HUES48 (cell line): Measurements from ENCODE around the gene RHOG.
A peak's percentile ranks its signal among the peaks of the same experiment; 100 is the strongest.

Experiments
- H3K27ac ChIP-seq: one replicate; pipeline ENCODE4 v1.7.0; 2013; ENCODE audit warnings: low read depth, low read length, inconsistent platforms
- H3K27me3 ChIP-seq: 2 replicates; pipeline ENCODE4 v1.6.1; 2013; ENCODE audit warnings: mild to moderate bottlenecking, low read length; ENCODE audit not compliant: control insufficient read depth, insufficient read depth
- H3K36me3 ChIP-seq: 2 replicates; pipeline ENCODE4 v1.6.1; 2013; ENCODE audit warnings: low read length; ENCODE audit not compliant: control insufficient read depth, insufficient read depth
- H3K4me1 ChIP-seq: 2 replicates; pipeline ENCODE4 v1.6.1; 2013; ENCODE audit warnings: mild to moderate bottlenecking, low read length; ENCODE audit not compliant: control insufficient read depth, insufficient read depth
- H3K4me3 ChIP-seq: 2 replicates; pipeline ENCODE4 v1.5.1; 2013; ENCODE audit warnings: mild to moderate bottlenecking, low read depth, low read length
- H3K9ac ChIP-seq: 2 replicates; pipeline ENCODE4 v1.6.1; 2013; ENCODE audit warnings: mild to moderate bottlenecking, low read depth, low read length, moderate library complexity
- H3K9me3 ChIP-seq: 2 replicates; pipeline ENCODE4 v1.6.1; 2013; ENCODE audit warnings: low read length; ENCODE audit not compliant: control insufficient read depth, insufficient read depth

The RHOG gene

GRCh38 chr11:3840870-3841425 is at the start of gene RHOG:
TSS of gene RHOG (minus strand) at chr11:3840959. CDS start at chr11:3828138, 12,821 bp downstream.
- H3K36me3 ChIP-seq = no peaks in the 10 kb centered on the region
- H3K9me3 ChIP-seq = no peaks in the 10 kb centered on the region
- peak within 1 kb of the TSS; percentile 88 for H3K4me3 ChIP-seq
- peak within 1 kb of the TSS; percentile 69 for H3K27ac ChIP-seq
- no peaks in the 10 kb centered on the region for H3K27me3 ChIP-seq
- H3K4me1 ChIP-seq = peaks cover 17% of the 10 kb centered on the region
- peak within 1 kb of the TSS; percentile 13; the same call in 1 of the 2 replicates for H3K9ac ChIP-seq

DNA sequence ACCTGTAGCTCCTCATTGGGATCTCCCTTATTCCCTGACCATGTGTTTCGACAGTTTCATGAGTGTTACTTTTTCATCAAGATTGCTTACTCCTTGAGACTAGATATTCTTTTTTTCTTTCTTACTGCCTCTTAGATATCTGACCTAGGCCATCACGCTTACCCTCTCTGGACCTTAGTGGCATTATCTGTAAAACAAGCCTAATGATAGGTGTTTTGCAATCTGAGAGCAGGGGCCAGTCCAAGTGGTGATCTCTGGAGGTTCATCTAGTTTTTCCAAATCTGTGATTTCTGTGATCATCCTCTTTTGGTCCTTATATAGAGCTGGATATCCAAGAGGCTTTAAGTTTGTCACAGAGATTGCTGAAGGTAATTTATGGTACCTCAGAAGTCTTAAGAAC is 49.3 kb upstream of the RHOG start:
- Histone ChIP-seq H3K4me3 (no peak overlapping the region), H3K27me3 (no peaks in the 10 kb centered on the region), H3K36me3 (no peaks in the 10 kb centered on the region), H3K9me3 (no peaks in the 10 kb centered on the region), H3K27ac (no peak overlapping the region), H3K9ac (no peak overlapping the region), H3K4me1 (no peaks in the 10 kb centered on the region)

DNA sequence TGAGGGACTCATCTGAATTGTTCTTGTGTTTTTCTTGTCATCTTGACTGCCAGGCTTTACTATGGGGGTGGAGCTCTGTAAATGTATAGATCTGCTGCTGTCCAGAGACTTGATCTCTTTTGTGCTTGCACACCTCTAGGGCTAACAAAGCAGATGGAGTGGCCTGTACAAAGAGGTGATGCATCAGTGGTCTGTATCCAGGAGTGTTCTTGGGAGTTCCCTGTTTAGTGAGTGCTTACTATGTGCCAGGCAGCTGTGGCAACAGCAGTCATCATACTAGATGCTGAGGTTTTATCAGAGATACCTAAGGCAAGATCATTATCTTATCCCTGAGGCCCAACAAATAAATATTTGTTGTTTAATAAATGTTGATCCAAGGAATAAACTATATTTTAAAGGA is 48.1 kb upstream of the RHOG start:
- Histone ChIP-seq H3K4me1 (no peaks in the 10 kb centered on the region), H3K4me3 (no peak overlapping the region), H3K9ac (no peak overlapping the region), H3K27ac (no peak overlapping the region), H3K27me3 (no peaks in the 10 kb centered on the region), H3K36me3 (no peaks in the 10 kb centered on the region), H3K9me3 (no peaks in the 10 kb centered on the region)

DNA sequence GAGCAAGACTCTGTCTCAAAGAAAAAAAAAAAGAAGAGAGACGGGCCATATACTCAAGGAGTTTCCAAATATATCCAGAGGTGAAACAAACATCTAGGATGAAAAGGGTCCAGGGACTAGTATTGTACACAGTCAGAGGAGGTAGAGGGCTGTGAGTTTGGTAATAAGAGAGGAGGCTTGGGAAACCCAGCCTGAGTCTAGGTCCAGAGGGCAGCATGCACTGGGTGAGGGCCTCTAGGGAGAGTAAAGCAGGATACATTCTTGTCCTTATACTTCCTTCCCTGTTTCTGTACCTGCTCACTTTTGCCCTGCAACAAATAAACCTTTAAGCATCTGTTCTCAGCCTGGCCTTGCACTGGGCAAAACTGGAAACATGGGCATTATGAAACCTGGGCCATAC is 46.2 kb upstream of the RHOG start:
- no peak overlapping the region for H3K27ac ChIP-seq
- H3K36me3 ChIP-seq = no peaks in the 10 kb centered on the region
- H3K4me3 ChIP-seq = no peak overlapping the region
- H3K9ac ChIP-seq = no peak overlapping the region
- no peaks in the 10 kb centered on the region for H3K9me3 ChIP-seq
- no peaks in the 10 kb centered on the region for H3K4me1 ChIP-seq
- no peaks in the 10 kb centered on the region for H3K27me3 ChIP-seq

DNA sequence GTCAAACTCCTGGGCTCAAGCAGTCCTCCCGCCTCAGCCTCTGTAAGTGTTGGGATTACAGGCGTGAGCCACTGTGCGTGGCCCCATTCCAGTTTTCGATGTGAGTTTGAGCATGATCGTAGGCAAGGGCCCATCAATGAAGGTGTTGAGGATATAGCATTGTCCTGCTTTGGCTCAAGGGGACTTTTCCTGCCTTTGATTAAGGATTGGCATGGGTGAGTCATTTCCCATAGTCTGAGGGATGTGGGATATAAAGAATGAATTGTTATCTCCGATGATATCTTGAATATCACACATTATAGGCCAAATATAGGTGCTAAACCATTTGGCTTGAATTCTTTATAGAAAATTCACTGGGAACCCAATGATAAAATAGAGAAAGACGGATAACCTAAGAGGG is 45.1 kb upstream of the RHOG start:
- Histone ChIP-seq H3K4me3 (no peak overlapping the region), H3K9ac (no peak overlapping the region), H3K9me3 (no peaks in the 10 kb centered on the region), H3K27me3 (no peaks in the 10 kb centered on the region), H3K36me3 (no peaks in the 10 kb centered on the region), H3K4me1 (no peaks in the 10 kb centered on the region), H3K27ac (no peak overlapping the region)

DNA sequence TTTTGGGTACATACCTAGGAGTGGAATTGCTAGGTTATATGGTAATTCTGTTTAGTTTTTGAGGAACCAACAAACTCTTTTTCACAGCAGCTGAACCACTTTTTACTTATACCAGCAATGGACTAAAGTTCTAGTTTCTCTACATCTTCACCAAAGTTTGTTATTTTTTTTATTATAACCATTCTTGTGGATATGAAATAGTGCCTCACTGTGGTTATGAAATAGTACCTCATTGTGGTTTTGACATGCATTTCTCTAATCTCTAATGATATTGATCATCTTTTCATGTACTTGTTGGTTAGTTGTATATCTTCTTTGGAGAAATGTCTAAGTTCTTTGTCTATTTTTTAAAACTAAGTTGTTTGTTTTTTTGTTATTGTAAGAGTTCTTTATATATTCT is 41.9 kb upstream of the RHOG start:
- H3K9me3 ChIP-seq = no peaks in the 10 kb centered on the region
- H3K27me3 ChIP-seq = no peaks in the 10 kb centered on the region
- peaks cover 2% of the 10 kb centered on the region; the same call in 1 of the 2 replicates for H3K4me1 ChIP-seq
- H3K36me3 ChIP-seq = no peaks in the 10 kb centered on the region
- no peak overlapping the region for H3K9ac ChIP-seq
- no peak overlapping the region for H3K4me3 ChIP-seq
- H3K27ac ChIP-seq = no peak overlapping the region

- Histone ChIP-seq H3K4me1 (peaks cover 7% of the 10 kb centered on the region), H3K9ac (no peak overlapping the region), H3K36me3 (no peaks in the 10 kb centered on the region), H3K4me3 (no peak overlapping the region), H3K9me3 (no peaks in the 10 kb centered on the region), H3K27ac (no peak overlapping the region), H3K27me3 (no peaks in the 10 kb centered on the region)
These were observed 40.0 kb upstream of the RHOG start for GRCh38 chr11:3880724-3881123.

DNA sequence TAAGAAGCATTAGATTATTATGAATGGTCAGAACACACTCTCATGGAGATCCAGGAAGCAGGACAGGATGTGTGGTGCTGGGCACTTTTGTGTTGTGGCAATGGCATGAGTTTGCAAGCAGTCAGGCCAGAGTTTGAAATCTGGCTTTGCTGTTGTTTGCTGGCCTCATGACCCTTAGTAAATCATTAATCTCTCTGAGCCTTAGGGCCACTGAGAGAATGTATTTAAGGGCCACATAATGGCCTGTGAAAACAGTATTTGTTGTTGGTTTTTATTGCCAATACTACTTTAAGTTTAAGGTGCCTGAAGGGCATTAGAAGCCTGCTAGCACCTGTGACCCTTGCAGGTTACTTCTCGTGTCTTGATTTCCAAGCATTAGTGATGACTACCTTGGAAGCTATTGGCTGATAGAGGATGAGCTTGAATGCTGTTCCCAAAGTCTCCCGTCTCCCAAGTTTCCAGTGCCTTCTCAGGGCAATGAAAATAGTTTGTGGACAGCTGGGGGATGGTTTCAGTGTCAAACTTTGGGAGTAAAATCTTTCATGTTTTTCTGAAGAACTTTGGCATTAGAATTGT is 39.3 kb upstream of the RHOG start:
- H3K36me3 ChIP-seq = no peaks in the 10 kb centered on the region
- H3K27me3 ChIP-seq = no peaks in the 10 kb centered on the region
- H3K4me3 ChIP-seq = no peak overlapping the region
- no peak overlapping the region for H3K27ac ChIP-seq
- H3K4me1 ChIP-seq = peaks cover 7% of the 10 kb centered on the region
- no peak overlapping the region for H3K9ac ChIP-seq
- H3K9me3 ChIP-seq = no peaks in the 10 kb centered on the region

DNA sequence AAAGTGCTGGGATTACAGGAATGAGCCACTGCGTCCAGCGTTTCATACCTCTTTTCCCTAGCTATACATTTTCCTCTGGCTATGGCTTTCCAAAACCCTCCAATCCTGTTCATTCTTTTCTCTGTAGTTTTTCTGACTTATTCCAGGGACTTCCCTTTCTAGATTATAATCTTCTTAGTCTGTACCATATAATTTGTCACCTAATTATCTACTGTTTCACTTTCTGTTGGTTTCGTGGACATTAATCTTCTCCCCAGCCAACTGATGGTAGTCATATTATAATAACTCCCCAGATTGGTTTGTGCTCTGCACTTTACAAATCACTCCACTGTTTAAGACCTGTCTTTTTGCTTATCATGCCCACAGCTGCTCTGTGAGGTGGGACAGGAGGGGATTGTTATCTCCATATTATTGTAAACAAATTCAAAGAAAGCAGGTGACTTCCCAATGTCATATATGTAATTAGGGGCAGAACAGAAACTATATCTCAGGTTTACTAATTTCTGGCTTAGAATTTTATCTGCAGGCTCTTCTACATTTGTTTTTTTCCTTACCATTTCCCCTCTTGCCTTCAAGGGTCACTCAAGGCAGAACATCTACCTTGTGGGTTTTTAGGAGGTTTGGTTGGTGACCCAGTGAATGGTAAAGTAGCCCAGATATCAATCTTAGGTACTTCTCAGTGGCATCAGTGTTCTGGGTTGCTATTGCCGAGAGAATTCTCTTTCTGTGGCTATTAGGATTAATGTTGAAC is 38.6 kb upstream of the RHOG start:
- no peak overlapping the region for H3K4me3 ChIP-seq
- H3K9me3 ChIP-seq = no peaks in the 10 kb centered on the region
- no peak overlapping the region for H3K9ac ChIP-seq
- H3K36me3 ChIP-seq = no peaks in the 10 kb centered on the region
- no peak overlapping the region for H3K27ac ChIP-seq
- no peaks in the 10 kb centered on the region for H3K27me3 ChIP-seq
- H3K4me1 ChIP-seq = peaks cover 7% of the 10 kb centered on the region

GRCh38 chr11:3878258-3878584 is 37.5 kb upstream of the RHOG start:
- Histone ChIP-seq H3K9me3 (no peaks in the 10 kb centered on the region), H3K27me3 (no peaks in the 10 kb centered on the region), H3K27ac (peak overlapping the region; percentile 59), H3K36me3 (no peaks in the 10 kb centered on the region), H3K4me1 (peaks cover 7% of the 10 kb centered on the region), H3K4me3 (no peak overlapping the region), H3K9ac (no peak overlapping the region)
